Chondrocyte (in vitro differentiated cells): ENCODE data around the gene CES2. TPM values are rescaled to one million over a fixed set of nuclear protein-coding genes. Genes with fewer than 3 reads are reported as not detected.

Source experiments
- DNase-seq: peaks from one replicate; pipeline ENCODE4 v3.0.0; 2021; ENCODE audit warnings: mixed read lengths, low spot score
- H3K27ac Mint-ChIP-seq: one replicate; pipeline ENCODE4 v1.8.0; 2021; ENCODE audit warnings: mild to moderate bottlenecking, moderate library complexity, mixed read lengths; ENCODE audit not compliant: unreplicated experiment
- H3K27me3 Mint-ChIP-seq: 2 replicates; pipeline ENCODE4 v1.8.0; 2021; ENCODE audit warnings: low read depth, mixed read lengths
- H3K36me3 Mint-ChIP-seq: 2 replicates; pipeline ENCODE4 v1.8.0; 2021; ENCODE audit warnings: low read depth, mixed read lengths
- H3K4me1 Mint-ChIP-seq: 2 replicates; pipeline ENCODE4 v1.8.0; 2021; ENCODE audit warnings: low read depth, mild to moderate bottlenecking, mixed read lengths
- H3K4me3 Mint-ChIP-seq: one replicate; pipeline ENCODE4 v1.8.0; 2021; ENCODE audit warnings: mild to moderate bottlenecking, moderate library complexity, mixed read lengths; ENCODE audit not compliant: unreplicated experiment
- H3K9me3 Mint-ChIP-seq: 2 replicates; pipeline ENCODE4 v1.8.0; 2021; ENCODE audit warnings: low read depth, mixed read lengths
- total RNA-seq: library from RNA; stranded (reverse); gene quantifications from 3 replicates; pipeline ENCODE4 v1.2.1, GENCODE V29; 2021
- TF ChIP-seq, protein P1 (sequence below): fragments of 200-600 bp; sonication (generic); IDR thresholded peaks from 2 replicates; pipeline ENCODE4 v1.5.0; 2021; ENCODE audit warnings: antibody characterized with exemption, mild to moderate bottlenecking, moderate library complexity

The CES2 gene
- total RNA-seq, 1 donor from 2014 or later, result 26.0 TPM

DNA sequence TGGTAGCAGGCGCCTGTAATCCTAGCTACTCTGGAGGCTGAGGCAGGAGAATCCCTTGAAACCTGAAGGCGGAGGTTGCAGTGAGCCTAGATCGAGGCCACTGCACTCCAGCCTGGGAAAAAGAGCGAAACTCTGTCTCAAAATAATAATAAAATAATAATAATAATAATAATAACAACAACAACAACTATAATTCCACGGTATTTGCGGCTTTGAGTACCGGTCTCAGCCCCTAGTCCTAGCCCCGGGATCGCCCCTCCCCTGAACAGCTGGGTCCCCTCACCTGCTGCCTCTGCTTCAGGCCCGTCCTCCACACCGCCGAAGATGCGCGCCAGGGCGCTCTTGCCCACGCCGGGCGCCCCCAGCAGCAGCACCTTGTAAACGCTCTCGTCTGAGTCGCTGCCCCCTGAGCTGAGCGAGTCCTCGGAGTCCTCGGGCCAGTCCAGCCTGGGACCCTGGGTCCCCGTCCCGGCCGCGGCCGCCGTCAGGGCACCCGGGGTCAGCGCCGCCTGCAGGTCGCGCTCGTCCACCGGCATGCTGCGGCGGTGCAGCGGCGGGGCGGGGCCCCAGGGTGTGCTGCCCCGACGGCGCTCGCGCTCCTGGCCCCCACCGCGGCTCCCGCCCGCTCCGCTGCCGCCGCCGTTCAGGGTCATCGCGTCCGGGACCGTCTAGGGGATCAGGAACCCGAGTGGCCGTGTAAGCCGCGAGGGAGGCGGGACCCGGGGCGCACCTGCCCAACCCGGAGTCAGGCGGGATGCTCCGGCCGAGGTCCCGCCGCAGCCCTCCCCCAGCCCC is 10.6 kb upstream of the CES2 start:
- Mint-ChIP-seq H3K27ac (no peak overlapping the region), H3K4me1 (peaks cover 50% of the 10 kb centered on the region), H3K4me3 (peak overlapping the region; percentile 70), H3K36me3 (no peaks in the 10 kb centered on the region), H3K9me3 (no peaks in the 10 kb centered on the region), H3K27me3 (peaks cover 5% of the 10 kb centered on the region)
- DNase-seq, result peak; percentile 86
- TF ChIP-seq, protein P1, sequence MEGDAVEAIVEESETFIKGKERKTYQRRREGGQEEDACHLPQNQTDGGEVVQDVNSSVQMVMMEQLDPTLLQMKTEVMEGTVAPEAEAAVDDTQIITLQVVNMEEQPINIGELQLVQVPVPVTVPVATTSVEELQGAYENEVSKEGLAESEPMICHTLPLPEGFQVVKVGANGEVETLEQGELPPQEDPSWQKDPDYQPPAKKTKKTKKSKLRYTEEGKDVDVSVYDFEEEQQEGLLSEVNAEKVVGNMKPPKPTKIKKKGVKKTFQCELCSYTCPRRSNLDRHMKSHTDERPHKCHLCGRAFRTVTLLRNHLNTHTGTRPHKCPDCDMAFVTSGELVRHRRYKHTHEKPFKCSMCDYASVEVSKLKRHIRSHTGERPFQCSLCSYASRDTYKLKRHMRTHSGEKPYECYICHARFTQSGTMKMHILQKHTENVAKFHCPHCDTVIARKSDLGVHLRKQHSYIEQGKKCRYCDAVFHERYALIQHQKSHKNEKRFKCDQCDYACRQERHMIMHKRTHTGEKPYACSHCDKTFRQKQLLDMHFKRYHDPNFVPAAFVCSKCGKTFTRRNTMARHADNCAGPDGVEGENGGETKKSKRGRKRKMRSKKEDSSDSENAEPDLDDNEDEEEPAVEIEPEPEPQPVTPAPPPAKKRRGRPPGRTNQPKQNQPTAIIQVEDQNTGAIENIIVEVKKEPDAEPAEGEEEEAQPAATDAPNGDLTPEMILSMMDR, result peak; percentile 72

DNA sequence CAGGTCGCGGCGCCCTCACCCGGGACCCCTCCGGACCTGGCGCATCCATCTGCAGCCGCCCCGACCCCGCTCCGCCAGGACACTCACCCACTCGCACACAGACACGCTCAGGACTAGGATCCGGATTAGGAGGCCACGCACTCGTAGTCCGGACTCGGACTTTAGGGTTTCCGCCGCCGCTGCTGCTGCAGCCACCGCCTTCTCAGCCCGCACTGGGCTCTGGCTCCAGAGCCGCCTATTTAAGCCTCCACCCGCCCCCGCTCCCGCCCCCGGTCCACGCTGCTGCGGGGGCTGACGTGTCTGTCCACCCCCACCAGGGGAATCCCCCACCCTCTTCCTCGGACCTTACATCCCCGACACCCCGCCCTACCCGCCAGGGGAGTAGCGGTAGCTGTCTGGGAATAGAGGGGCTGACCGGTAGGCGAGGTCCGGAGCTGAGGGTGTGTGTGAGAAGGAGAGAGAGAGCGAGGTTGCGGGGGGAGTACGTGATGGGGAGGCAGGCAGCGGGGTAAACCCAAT is 9.9 kb upstream of the CES2 start, which contains the start of gene RRAD:
TSS of gene RRAD (minus strand) at position 214 of the 519 bp plus-strand sequence. CDS start 356 bp downstream, outside the sequence.
- peaks cover 5% of the 10 kb centered on the region for H3K27me3 Mint-ChIP-seq
- H3K27ac Mint-ChIP-seq, result peak within 1 kb of the TSS; percentile 49
- peak; percentile 79 for DNase-seq
- peak within 1 kb of the TSS; percentile 70 for H3K4me3 Mint-ChIP-seq
- no peaks in the 10 kb centered on the region for H3K36me3 Mint-ChIP-seq
- H3K4me1 Mint-ChIP-seq, result peaks cover 50% of the 10 kb centered on the region
- H3K9me3 Mint-ChIP-seq, result no peaks in the 10 kb centered on the region
- TF ChIP-seq, protein P1, result no peak

DNA sequence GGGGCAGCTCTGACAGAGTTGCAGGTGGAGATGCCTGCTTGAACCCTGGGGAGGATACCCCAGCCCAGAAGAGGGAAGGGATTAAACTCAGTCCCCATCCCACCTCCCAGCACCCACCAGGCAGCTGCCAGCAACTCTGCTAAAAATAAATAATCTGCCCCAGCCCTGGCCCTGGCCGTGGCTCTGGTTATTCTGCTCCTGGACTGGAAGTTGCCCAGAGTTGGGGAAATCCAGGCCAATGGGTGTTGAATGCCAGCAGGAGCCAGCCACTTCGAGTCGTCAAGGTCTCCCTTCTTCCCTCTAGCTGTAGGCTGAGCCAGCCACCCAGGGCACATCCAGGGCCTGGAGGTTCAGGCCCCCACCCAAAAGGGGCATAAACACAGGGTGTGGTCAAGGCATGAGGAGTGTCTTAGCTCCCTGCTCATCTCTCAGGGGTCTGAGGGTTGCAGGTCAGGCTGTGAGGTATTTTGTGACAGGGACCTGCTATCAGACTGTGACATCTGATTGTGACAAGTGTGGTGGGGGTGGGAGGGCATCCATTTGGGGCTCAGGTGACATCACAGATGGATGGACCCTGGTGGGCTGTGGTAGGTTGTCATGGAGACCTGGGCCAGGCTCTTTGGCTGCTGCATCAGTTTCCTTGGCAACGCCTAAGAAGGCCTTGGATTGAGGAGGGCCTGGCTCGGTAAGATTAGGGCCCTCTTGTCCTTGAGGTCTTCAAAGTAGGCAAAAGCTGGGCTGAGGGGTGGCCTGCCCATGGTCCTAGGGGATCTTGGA is 9.0 kb upstream of the CES2 start:
- H3K36me3 Mint-ChIP-seq, result no peaks in the 10 kb centered on the region
- peak overlapping the region; percentile 70 for H3K27ac Mint-ChIP-seq
- peaks cover 50% of the 10 kb centered on the region for H3K4me1 Mint-ChIP-seq
- DNase-seq, result no peak
- TF ChIP-seq, protein P1, result no peak
- H3K4me3 Mint-ChIP-seq, result peak overlapping the region; percentile 70
- peaks cover 5% of the 10 kb centered on the region for H3K27me3 Mint-ChIP-seq
- H3K9me3 Mint-ChIP-seq, result no peaks in the 10 kb centered on the region

DNA sequence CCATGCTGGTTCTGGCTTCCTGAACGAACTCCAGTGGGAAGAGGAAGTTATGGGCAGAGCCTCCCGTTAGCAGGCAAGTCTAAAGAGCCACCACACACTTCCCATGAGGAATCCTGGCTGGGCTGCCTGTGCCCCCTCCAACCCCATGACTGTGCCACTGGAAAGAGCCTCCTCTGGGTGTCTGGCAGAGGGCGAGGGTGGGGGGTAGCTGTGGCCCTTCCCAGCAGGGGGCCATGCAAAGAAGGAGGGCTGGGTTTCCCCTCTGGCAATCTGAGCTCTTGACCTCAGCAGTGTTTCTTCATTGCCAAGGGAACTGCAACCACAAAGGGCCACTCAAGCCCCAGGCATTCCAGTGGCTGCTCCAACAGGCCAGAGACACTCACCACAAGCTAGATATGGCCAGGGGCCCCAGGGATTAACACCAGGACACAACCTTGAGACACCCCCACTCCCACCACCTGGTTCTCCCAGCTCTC is 8.3 kb upstream of the CES2 start:
- H3K4me1 Mint-ChIP-seq, result peaks cover 50% of the 10 kb centered on the region
- TF ChIP-seq, protein P1, result no peak

More for the DNA sequence above, 8.3 kb upstream of the CES2 start:
- Mint-ChIP-seq H3K9me3 (no peaks in the 10 kb centered on the region), H3K27ac (peak overlapping the region; percentile 70), H3K27me3 (peaks cover 3% of the 10 kb centered on the region), H3K4me3 (no peak overlapping the region), H3K36me3 (no peaks in the 10 kb centered on the region)
- DNase-seq, result no peak
